GM19463 (cell line): Measurements from ENCODE around the gene OSBPL7.
A peak's percentile ranks its signal among the peaks of the same experiment; 100 is the strongest.

ENCODE experiments used
- ATAC-seq: cut with Tn5 transposase; IDR thresholded peaks from one replicate; pipeline ENCODE4 v1.9.1; 2021; ENCODE audit warnings: mild to moderate bottlenecking, moderate library complexity; ENCODE audit not compliant: unreplicated experiment

The OSBPL7 gene

GRCh38 chr17:47848198-47848513, 26.6 kb upstream of the OSBPL7 start:
- no peak for ATAC-seq

- no peak for ATAC-seq
These were observed 26.0 kb upstream of the OSBPL7 start for GRCh38 chr17:47847341-47848197.

- ATAC-seq, result no peak
These were observed 25.2 kb upstream of the OSBPL7 start for GRCh38 chr17:47846716-47847340.

- ATAC-seq, result no peak
These were observed 24.1 kb upstream of the OSBPL7 start for GRCh38 chr17:47845716-47846075.

GRCh38 chr17:47844814-47845715, 23.5 kb upstream of the OSBPL7 start:
- ATAC-seq, result no peak

GRCh38 chr17:47844227-47844626, 22.6 kb upstream of the OSBPL7 start:
- ATAC-seq, result no peak

GRCh38 chr17:47843391-47843730, 21.8 kb upstream of the OSBPL7 start:
- no peak for ATAC-seq

- ATAC-seq, result no peak
These were observed 20.1 kb upstream of the OSBPL7 start for GRCh38 chr17:47841488-47842291.

- peak; percentile 90 for ATAC-seq
These were observed 19.3 kb upstream of the OSBPL7 start, which contains the start of gene SCRN2 for GRCh38 chr17:47840742-47841487. SCRN2 (minus strand) TSS chr17:47841273; CDS start chr17:47840843, 430 bp downstream.

- no peak for ATAC-seq
These were observed 18.6 kb upstream of the OSBPL7 start for GRCh38 chr17:47840001-47840741.

- no peak for ATAC-seq
These were observed 17.5 kb upstream of the OSBPL7 start for GRCh38 chr17:47839071-47839470.

- no peak for ATAC-seq
These were observed 17.0 kb upstream of the OSBPL7 start for GRCh38 chr17:47838636-47839035.

GRCh38 chr17:47837401-47838039, 15.9 kb upstream of the OSBPL7 start:
- no peak for ATAC-seq

- ATAC-seq, result no peak
These were observed 15.0 kb upstream of the OSBPL7 start for GRCh38 chr17:47836601-47837000.

- ATAC-seq, result no peak
These were observed 13.2 kb upstream of the OSBPL7 start for GRCh38 chr17:47834756-47835155.

- ATAC-seq, result no peak
These were observed 10.3 kb upstream of the OSBPL7 start for GRCh38 chr17:47831934-47832327.

GRCh38 chr17:47831003-47831933, 9.7 kb upstream of the OSBPL7 start, which contains the start of the genes LRRC46 and MRPL10:
LRRC46 (plus strand) TSS chr17:47831670; CDS start chr17:47831990, 320 bp downstream.
MRPL10 (minus strand) TSS chr17:47831541; CDS start chr17:47831511, 30 bp downstream.
- ATAC-seq, result peak; percentile 93
